ENCODE measurements around the gene RIMS1.

RIMS1 gene

DNA sequence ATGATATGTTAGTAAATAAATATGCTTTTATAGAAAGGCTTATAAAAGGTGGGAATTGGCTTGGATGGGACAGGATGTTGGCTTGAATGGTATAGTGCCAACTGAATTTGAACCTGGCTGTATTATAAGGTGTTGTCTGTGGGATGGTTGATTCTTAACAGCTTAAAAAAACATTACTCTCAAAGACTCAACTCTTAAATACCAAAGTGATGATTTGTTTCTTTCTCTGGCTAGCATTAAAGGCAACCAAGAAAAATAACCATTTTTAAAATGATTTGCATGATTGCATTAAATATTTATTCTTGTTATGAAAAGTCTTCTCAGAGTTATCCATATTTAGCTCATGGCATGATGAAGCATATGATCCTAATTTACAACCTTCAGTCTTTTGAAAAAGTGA, 216.2 kb downstream of the RIMS1 start:
- no peak for DNase-seq

DNA sequence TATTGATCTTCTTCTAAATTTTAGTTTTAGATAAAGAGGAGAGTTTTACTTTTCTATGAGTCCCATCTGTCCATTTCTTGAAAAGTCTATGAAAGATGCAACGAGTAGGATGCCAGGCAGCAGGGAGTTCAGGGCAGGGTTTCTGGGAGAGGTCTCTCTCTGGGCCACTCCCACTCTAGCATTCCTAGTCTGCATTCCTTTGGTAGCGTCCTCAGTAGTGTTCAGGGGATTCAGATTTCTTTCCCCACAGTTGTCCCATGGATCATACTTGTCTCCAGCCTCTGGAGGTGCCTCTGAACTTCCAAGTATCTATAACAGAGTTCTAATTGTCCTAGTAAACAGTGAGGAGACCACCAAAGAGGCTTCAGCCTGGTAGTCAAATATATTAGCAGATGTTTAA, 225.3 kb downstream of the RIMS1 start:
- DNase-seq: no peak

DNA sequence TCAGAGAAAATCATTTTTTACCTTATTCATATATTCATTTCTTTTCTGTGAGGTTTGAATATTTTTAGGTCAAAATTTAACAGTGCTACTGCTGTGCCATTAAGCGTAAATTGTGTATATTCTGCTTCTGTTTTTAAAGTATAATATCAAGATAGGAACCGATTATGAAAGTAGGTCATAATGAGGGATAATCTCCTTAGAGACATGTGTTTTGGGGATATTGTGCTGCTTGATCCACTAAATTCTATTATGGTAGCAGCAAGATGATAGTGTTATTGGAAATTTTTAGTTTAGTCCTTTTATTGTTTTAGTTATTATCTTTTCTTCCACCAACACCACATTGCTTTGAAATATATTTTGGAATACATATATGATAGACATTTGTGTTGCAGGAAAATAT, 244.0 kb downstream of the RIMS1 start:
- no peak for DNase-seq

DNA sequence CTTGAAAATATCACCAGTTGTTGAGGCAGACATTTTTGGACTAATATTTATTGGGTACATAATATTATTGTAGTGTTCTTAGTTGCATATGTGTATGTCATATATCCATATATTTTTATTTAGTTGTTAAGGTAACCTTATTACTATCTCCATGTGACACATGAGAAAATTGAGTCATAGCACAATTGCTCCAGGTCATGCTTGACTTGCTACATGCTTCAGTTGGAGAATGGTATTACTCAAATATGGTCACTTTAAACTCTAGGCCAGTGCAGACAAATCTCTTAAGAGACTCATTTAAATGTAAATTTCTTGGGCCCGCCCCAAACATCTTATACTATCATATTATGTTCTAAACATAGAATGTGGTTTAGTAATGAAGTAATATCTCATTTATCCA, 246.1 kb downstream of the RIMS1 start:
- no peak for DNase-seq

DNA sequence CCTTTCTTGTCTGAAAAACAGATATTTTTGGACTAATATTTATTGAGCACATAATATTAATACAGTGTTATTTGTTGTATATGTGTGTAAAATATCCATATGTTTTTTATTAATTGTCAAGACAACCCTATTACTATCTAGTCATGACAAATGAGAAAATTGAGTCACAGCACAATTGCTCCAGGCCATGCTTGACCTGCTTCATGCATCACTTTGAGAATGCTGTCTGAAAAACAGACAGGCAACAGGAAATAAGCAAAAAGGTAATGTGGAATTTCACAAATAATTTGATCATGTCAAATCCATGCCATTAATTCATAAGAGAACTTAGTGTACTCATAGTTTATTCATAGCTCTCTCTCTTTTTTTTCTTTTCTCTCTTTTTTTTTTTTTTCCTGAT, 246.5 kb downstream of the RIMS1 start:
- DNase-seq: no peak

DNA sequence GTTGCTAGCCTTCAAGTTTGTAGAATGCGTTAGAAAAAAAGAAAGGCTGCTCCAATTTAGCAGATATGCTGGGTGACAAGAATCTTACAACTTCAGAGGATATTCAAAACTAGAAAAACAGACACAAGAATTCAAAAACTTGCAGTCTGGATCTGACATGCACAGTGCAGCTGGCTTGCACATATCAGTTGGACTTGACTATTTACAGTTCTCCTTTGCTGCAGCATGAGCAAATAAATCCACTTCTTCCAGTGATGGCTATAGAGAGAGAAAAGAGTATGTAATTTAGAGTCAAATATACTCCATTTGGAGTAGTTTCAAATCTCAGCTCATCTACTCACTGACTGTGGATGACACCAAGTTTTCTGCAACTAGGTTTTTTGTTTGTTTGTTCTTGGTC, 247.0 kb downstream of the RIMS1 start:
- DNase-seq: no peak

DNA sequence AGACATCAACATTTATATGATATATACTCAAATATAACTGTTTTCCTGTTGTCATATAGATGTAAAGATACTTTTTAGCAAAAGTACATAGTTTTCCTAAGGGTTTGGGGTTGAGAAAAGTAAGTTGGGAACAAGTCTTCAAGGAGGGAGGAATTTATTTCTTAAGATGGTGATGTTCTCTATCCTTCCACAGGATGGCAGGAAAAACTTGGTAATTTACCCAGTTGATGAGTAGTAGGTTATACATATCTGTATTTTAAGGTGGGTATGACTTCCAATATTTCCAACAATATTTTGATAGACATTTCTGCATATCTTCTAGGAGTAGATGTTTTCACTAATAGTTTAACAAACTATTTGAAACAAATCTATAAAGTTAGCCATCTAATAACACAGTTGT, 254.4 kb downstream of the RIMS1 start:
- no peak for DNase-seq

DNA sequence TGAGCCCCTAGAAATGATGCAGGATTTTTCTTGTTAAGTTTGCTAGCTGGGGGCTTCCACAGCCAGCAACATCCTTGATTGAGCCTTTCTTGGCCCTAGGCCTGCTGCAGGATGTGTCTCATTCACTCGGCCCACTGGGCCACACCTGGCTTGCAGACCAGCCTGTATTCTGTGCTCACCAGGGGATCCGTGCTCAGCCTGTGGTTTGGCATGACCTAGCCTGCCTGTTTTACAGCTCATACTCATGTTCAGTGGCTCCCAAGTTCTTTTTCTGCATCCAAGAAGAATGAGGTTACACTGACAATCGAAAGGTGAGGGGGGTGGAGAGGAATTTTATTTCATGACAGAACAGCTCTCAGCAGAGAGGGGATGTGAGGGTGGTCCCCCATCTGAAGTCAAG, 263.4 kb downstream of the RIMS1 start:
- no peak for DNase-seq

DNA sequence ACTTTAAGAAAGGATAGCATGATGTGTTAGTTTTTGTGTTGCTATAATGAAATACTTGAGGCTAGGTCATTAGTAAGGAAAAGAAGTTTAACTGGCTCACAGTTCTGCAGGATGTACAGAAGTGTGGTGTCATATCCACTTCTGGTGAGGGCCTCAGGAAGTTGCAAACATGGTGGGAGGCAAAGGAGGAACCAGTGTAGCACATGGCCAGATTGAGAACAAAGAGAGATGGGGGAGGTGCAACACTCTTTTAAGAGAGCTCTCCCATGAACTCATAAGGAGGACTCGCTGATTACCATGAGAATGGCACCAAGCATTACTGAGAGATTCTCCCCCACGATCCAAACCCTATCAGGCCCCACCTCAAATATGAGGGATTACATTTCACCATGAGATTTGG, 265.4 kb downstream of the RIMS1 start:
- DNase-seq: no peak

DNA sequence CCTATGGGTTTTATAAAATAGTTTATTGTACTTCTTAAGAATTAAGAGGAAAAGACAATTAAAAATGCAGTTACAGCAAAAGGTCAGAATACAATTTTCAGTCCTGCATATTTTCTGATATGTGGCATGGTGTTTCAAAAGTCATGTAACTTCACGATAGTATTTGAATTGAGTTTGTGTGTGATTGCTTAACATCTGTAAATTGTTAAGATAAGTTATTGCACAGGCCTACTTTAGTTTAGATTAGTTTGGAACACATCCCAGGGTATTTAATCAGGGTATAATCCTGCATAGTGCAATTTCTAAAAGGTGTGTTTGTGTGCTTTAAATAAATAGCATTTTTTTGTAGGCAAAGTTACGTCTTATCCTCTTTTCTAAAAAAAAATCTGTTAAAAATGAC, 289.6 kb downstream of the RIMS1 start:
- DNase-seq: no peak

DNA sequence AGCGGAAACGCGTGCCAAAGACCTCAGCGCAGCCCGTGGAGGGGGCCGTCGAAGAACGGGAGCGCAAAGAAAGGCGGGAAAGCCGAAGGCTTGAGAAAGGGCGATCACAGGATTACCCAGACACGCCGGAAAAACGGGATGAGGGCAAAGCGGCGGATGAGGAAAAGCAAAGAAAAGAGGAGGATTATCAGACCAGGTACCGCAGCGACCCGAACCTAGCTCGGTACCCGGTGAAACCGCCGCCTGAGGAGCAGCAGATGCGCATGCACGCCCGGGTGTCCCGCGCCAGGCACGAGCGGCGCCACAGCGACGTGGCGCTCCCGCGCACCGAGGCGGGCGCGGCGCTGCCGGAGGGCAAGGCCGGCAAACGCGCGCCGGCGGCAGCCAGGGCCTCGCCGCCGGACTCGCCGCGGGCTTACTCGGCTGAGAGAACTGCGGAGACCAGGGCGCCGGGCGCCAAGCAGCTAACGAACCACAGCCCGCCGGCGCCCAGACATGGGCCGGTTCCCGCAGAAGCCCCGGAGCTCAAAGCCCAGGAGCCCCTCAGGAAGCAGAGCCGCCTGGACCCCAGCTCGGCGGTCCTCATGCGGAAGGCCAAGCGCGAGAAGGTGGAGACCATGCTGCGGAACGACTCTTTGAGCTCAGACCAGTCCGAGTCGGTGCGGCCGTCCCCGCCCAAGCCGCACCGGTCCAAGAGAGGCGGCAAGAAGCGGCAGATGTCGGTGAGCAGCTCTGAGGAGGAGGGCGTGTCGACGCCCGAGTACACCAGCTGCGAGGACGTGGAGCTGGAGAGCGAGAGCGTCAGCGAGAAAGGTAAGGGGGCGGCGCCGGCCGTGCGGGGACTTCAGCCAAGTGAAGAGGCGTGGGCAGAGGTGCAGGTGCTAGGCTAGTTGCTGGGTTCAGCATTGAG, 296.2 kb downstream of the RIMS1 start:
- DNase-seq: no peak

DNA sequence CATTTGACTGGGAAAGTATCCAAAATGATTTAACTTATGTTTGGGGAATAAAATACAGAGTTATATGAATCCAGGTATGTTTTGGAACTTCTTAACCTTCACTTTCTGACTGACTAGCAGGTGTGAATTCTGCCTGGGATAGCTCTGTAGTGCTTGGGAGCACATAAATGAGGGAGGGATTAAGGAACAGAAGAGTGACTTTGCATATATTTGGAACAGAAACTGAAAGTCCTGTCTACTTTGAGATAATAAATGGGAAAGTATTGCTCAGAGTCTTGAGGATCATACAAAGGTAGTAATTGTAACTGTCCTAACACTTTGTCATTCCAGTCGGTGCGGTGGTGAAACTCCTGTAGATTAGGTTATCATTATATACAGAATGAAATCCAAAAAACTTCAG, 317.6 kb downstream of the RIMS1 start:
- no peak for DNase-seq

DNA sequence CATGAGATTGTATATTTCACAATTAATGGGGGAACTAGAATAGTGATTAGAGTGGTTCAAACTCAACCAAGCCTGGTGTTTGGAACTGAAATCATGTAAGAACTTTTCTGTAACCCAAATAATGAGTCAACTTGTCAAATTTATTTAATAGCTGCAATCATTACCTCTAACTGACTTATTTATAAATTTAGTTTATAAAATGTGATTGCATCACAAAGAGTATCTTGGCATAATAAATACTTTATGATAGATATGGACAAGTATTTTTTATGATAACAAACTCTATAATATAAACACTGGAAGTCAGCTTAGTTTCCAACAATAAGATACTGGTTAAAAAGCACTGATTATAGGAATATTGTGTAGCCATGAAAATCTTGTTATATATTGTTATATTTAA, 319.1 kb downstream of the RIMS1 start:
- no peak for DNase-seq

DNA sequence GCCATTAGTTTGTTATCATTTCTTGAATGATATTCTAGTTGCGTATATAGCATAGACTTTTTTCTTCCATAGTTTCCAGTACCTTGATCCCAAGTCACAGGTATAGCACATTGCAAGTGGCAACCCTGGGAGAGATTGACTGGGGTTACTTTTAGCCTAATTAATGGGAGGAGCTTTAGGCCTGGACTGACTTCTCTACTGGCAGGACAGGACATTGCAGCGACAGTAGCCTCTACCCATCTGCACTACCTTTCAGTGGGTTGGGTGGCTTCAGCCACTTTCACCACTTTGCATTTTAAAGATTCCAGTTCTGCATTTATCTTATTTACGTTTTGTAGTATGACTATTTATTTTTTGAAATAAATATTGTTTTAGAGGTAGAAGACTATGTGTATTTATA, 320.3 kb downstream of the RIMS1 start:
- DNase-seq: no peak

DNA sequence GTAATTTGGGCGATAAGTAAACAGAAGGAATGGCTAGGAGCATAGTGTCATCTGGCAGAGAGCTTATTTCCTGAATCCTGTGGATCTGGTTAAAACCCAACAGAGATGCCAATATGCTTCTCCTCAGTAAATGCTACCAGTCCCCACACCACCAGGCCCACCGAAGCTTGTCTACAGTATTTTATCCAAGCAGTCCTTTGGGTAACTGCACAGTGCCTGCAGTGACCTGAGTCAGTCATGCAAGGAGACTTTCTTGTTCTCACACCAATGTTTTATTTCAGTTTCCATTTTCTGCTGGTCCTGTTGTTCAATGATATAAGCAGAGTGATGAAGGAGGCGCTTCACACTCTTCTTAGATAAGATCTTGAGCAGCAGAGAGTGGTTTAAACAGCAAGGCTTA, 326.3 kb downstream of the RIMS1 start:
- no peak for DNase-seq

DNA sequence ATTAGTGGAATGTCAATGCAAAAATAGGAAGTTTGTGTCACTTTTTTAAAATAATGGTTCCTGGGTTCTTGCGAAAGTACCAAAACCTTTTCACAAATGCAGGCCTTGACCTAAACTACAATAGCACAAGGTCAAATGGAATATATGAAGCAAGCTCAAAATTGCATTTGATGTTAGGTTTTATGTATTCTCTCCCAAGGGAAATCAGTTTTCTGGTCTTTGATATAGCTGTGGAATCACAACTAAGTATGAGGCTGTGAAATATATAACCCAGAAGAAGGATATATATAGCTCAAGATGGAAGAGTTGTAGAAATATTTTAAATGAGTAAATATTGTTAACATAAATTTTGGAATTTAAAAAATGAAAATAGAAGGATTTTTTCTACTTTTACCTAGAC, 327.3 kb downstream of the RIMS1 start:
- DNase-seq: no peak

DNA sequence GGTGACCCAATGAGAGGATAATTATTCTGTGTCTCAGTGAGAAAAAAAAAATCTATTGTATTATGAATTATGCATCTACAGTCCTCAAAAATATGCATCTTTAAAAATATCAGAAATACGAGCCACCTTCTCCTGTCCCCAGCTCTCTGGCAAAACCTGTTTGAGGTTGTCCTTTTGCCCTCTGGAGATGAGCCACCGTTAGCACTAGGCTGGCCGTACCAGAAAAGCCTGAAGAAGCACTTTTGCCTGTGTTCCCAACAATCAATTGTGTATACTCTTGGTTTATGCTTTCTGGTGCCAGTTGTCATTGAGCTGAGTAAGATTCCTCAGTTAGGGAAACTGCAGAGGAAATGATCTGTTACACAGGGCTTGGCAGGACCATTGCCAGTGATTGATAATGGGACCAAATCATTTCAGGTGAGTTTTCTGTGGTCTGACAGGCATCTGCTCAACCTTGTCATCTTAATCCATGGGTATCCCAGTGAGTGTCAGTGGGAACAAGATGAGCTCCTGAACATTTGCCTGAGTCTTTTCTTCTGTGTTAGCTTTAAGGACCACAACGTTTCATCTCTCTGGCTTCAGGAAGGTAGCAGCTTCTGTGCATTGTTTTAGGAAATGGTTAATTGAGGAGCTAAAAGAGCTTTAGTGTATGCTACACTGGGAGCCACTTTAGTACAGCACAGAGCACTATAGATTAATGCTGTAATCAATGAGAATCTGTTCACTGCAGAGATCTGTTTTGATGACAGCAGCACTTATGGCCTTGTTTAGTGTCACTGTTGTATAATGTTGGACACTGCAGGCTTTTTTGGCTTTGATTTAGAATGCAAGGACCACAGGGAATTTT, 330.1 kb downstream of the RIMS1 start:
- DNase-seq: no peak

DNA sequence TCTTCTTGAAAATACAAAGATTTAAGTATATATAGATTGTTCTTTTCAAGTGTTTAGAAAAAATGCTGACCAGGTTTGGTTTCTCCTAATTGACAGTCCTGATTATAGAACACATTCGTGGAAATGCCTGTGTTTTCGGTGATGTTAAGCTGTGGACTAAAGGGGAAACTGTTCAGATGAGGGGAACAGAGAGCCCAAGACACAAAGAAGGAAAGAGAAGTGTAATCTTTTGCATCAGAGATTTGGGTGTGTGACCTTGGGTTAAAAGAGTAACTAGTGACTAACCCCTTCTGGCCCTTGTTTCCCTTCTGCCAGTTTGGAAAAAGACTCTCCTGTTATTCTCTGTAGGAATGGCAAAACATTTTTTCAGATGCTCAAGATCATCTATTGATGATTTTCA, 331.3 kb downstream of the RIMS1 start:
- no peak for DNase-seq

DNA sequence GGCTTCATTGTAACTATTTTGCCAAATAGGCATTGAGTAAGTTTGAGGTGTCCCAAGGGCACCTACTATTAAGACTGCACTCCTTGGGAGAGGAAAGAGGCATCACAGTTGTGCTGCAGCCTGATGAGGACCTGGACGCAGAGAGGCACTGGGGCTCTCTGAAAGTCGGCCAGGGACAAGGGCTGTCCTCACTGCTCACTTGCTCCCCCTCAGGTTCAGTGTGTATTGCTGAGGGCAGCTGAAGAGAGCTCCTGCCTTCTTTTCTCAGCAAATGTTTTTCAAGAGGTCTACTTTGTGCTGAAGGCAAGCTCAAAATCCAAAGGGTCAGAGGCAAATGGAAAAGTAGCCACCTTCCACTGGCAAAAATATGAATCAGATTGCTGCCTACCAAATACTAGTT, 331.8 kb downstream of the RIMS1 start:
- no peak for DNase-seq

DNA sequence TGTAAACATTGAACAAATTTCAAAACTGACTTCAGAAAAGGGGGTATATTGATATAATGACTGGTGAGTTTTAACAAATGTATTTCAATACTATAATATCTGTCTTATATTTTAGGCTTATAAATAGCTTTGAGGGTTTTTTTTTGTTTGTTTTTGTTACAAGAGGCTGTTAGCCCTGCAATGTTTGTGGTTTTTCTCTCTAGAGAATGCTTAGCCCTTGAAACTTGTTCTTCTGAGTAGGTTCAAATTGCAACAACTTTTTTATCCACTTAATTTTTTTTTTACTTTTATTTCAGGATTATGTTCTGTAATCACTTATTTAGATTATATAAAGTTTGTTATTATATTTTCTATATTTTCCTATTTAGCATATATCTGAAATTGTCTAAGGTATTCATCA, 333.2 kb downstream of the RIMS1 start:
- no peak for DNase-seq

DNA sequence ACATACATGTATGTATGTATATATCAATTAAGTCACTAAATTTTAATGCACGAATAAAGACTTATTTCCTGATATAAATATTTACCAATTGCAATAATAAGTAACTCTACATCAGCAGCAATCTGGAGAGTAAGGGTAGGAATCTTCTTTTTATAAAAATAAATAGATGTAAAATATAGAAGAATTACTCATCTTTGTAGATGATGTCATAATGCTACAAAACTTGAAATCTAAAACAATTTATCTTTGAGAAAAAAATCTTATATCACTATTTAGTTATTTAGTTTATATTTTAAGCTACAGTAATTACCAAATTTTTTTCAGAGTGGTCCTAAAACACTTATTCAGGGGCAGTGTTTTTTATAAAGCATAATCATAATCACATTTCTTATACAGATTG, 351.7 kb downstream of the RIMS1 start:
- no peak for DNase-seq

DNA sequence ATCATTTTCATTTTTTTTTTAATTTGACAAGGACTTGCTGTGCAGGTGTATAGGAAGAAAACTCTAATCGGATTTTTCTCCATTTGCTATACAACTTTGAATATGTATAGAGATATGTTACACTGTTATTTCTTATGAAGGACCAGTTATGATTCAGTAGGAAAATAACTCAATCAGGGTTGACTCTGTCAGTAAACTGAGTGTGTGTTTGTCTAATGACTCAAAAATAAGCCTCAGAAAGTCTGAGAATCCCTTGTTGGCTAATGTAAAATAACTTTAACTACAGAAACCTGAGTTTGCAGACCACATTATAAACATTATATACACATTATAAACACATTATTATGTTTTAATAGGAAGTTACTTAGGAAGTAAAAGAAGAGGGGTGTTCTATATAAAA, 352.6 kb downstream of the RIMS1 start:
- DNase-seq: no peak

DNA sequence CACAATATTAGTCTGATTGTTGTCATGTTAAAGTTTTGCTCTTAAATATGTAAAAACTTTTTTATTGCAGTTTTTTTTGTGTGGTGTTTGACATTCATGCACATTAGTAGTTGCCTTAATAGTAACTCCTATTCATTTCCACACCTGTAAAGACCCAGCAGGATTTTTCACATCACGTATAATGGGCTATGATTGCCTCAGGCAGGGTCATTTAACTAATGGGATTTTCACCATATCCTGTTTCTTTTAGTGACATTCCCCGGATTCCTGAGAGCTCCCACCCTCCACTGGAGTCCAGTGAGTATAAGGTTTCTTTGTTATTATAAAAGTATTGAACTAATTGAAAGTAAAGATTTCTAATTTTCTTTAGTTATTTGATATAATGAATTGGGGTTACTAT, 359.2 kb downstream of the RIMS1 start:
- DNase-seq: no peak

DNA sequence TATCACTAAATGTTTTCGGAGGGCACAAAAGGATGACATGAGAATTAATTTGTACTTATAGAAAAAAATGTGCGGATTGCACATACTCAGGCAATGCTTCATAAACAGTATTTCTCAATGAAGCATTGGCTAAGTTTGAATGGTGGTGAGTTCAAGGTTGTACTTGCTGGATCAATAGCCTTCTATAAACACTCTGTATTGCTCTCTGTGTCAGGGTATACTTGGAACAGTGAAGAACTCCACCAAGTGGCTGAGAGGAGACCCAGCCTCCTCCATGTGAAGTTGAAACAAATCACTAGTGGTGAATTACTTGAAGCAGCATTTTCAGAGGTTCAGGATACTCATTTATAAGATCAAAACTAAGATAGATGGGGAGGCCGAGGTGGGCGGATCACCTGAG, 360.6 kb downstream of the RIMS1 start:
- DNase-seq: no peak
